Amniotic stem cell (primary cell): ENCODE measurements around the gene HGFAC.

Source experiments
- DNase-seq: peaks from one replicate; lab custom pipeline; 2025; lab: John Stamatoyannopoulos, UW

HGFAC gene

DNA sequence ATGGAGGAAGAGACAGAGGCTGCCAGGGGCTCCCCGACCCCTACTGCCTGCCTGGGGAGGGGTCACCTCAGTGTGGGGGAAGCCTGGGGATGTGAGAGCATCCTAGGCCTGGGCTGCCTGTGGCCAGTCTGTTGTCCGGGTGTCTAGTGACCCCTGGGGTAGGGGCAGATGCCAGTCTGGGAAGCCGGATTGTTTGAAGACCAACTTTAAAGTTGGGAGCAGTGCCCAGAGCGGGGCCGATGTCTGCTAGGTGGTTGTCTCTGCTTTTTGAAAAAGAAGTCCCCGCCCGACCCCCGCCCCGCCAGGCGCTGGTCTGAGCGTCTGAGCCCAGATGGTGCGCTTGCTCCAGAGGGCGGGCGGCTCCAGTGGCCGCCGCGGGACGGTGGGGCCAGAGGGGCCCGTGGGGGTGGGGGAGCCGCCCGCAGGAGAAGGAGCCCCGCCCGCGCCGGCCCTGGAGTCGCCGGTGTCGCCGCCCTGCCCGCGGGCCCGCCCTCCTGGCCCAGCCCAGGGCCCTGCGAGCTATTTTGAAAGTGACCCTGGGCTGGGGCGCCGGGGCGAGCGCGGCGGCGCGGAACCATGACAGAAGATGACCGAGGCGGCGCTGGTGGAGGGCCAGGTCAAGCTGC lies 21.1 kb downstream of the HGFAC start, which contains the start of gene DOK7:
TSS of gene DOK7 (plus strand) at position 517 of the 626 bp plus-strand sequence. CDS start at position 587, 70 bp downstream.
- no peak for DNase-seq

GRCh38 chr4:3463556-3464348 lies 22.0 kb downstream of the HGFAC start:
- DNase-seq = no peak

DNA sequence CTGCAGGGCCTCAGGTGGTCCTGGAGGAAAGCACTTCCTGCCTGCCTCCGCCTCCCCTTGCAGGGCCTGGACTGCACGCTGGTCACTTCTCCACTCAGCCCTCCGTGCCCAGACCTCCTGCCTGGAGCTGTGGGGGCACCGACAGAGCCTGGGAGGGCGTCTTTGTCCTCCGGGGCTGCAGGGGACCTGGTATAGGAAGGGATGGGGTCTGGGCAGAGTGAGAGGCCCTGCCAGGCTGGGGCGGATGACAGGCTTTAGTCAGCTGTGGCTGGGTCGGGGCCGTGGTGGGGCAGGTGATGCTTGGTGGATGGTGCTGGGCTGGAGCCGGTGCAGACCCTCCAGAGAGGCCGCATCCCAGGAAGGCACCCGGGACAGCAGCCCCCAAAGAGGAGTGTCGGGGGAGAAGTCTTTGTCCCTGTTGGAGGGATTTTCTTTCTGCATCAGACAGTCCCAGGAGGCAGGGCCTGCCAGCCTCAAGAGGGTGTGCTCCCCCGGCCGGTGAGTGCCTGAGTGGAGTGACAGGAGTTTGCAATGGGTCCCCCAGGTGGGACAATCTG lies 22.7 kb downstream of the HGFAC start:
- DNase-seq = no peak

GRCh38 chr4:3464911-3465697 lies 23.3 kb downstream of the HGFAC start:
- no peak for DNase-seq

DNA sequence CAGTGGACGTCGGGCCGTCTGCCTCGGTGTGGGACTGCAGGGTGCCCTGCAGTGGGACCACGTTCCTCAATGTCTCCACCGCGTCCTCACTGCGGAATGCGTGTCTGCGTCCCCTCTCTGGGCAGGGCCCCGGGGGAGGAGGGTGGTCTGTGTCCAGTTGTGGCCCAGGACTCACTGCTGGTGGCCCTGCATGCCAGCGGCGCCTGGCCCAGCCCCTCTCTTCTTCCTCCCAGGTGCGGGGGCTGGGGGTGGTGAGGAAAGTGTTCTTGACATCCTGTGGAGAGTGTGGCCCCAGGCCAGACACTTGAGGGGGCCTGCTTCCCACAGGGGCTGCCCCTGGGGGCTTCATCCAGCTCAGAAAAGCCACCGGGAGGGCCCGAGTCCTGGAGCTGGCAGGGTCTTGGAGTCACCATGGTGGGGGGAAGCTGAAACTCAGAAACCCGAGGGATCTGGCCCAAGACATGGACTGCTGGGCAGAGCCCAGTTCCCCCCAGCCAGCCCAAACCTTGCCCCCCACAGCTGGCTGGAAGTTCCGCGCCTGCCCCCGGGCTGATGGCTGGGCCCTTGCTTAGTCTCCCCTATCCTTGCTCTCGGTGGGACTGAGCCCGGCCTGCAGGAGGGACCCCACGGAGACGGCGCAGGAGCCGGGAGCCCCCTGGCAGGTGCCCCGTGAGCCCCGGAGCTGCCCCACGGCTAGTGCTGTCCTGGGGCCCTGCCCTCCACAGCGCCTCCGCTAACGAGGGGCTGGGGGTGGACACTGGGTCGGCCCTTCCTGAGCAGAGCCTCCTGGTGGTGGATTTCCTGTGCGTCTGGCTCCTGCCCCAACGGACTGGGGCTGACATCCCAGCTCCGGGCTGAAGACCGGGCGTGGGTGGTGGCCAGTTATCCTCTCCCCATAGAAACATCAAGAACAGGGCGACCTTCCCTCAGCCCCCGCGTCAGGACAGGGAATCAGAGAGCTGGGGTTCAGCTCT lies 24.2 kb downstream of the HGFAC start:
- no peak for DNase-seq

DNA sequence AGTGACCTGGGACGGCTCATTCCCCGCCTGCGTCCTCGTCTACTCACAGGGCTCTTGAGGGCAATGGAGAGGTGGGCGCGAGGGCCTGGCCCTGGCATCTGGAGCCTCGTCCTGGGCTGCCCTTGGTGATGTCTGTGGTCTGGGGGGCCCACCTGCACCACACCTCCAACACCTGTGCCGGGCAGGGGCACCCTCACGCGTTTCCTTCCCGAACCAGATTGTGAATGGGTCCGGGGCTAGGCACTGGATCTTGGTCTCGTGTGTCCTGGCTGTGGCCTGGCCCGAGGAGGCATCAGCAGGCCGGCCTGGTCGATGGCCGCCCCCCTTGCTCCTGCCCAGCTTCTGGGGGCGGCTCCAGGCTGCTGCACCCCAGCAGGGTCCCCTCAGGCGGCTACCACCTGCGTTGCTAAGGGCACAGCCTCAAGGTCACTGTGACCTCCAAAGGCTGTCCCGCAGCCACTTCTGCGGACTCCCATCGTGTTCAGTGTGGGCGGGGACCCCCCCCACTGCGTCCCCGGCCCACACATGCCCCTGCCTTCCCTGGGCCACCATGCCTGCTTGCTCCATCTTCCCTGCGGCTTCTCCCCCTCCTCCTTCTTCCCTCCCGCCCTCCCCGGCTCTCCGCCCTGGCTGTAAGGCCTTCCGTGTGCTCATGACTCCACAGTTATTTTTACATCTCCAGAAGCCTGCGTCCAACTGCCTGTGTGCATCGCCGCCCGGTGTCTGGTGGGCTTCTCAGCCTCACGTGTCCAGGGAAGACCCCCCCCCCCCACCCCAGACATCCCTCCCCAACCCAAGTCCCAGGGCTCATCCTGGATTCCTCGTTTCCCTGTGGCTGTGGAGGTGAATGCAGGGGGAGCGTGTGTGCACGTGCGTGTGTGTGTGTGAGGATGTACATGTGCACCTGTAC lies 25.2 kb downstream of the HGFAC start:
- no peak for DNase-seq

DNA sequence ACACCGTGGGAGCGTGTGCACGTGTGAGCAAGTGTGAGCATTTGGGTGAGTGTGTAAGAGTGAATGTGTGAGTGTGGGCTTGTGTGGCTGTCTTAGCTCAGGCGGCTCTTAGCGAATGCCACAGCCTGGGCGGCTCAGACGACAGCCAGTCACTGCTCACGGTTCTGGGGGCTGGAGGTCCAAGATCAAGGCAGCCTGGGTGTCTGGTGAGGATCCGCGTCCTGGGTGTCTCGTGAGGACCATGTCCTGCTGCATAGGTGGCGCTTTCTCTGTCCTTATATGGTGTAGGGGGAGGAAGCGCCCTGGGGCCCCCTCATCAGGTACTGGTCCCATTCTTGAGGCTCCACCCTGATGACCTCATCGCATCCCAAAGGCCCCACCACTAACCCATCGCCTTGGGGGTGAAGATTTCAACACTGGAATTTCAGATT lies 25.8 kb downstream of the HGFAC start:
- DNase-seq = no peak

- no peak for DNase-seq
Observed at GRCh38 chr4:3468154-3468553, 26.4 kb downstream of the HGFAC start.

DNA sequence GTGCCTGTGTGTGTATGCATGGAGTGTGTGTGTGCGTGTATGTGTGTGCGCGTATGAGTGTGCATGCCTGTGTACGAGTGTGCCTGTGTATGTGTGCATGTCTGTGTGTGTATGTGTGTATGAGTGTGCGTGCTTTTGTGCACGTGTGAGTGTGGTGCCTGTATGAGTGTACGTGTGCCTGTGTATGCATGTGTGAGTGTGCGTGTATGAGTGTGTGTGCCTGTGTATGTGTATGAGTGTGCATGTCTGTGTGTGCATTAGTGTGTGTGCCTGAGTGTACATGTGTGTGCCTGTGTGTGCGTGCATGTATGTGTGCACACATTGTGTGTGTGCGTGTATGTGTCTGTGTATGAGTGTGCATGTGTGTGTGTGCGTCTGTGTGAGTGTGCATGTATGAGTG lies 27.0 kb downstream of the HGFAC start:
- DNase-seq = no peak

- no peak for DNase-seq
Observed at GRCh38 chr4:3469386-3470243, 27.8 kb downstream of the HGFAC start.

DNA sequence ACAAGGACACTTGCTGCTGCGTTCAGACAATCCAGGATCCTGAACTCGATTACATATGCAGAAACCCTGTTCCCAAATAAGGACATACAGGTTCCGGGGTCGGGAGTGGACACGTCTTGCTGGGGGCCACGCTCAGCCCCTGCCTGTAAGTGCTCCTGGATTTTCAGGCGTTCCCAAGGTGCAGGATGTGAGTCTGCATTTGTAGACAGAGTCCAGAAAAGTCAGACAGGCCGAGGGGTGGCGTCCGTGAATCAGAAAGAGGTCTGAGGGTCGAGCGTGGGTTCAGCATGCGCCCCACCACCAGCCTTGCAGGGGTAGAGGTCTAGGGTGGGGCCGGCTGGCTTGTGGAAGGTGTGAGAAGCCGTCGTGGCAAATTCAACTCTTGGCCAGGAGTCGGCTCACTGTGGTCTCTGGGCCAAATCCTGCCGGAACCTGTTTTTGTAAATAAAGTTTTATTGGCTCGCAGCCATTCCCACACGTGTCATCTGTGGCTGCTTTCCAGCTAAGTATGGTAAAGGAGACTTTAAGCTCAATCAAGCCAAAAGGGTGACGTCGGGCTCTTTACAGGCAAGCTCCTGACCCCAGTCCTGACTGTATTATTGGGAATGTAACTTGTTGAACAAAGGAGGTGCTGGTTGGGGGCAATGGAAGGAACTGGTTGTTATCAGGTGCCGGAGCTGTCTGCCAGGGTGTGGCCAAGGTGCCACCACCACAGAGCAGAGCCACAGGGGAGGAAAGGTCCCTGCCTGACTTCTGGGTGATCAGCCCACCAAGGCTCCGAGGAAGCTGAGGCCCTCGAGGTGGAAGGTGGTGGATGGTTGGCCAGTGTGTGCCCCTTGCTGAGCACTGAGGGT lies 28.7 kb downstream of the HGFAC start:
- no peak for DNase-seq

DNA sequence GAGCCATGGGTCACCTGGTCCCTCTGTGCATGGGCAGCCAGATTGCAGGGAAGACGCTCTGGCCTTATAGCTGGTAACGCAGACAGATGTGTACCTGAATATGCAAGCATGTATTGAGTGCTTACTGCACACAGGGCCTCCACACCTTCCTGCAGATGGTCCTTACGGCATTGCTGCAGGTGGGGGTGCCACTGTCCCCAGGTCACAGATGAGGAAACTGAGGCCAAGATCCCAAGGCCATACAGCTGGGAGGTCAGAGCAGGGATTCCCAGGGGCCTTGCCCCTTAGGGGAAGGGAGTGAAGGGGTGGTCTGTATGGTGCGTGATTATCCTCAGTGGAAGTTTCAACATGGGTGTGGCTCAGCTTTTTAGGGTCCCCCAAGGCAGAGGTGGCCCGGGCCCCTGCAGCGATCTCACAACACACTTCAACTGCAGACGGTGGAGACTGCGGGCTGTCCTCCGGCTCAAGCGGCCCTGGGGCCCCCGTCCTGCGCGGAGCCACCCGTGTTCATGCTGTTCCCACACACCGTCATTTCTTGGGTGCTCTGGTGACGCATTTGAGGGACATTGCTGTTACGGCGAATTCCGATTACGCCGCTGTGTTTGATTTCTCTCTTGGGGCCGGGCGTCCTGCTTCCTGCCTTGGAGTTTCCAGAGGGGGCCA lies 29.5 kb downstream of the HGFAC start:
- no peak for DNase-seq

DNA sequence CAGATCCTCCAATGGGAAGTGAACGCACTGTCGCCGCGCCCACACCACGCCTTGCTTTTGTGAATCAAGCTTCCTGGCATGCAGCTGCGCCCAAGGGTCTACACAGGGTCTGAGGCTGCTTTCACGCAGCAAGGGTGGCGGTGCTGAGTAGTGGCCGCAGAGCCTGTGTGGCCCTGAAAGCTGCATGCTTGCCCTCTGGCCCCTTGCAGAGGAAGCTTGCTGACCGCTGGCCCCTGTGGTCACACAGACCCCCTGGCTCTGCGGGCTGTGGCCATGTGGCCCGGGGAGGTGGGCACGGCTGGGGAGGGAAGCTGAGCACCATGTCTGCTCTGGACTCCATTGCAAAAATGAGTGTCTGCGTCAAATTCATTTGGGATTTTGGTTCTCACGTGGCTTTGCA lies 30.1 kb downstream of the HGFAC start:
- DNase-seq = no peak

GRCh38 chr4:3472411-3473141 lies 30.8 kb downstream of the HGFAC start:
- DNase-seq = no peak

DNA sequence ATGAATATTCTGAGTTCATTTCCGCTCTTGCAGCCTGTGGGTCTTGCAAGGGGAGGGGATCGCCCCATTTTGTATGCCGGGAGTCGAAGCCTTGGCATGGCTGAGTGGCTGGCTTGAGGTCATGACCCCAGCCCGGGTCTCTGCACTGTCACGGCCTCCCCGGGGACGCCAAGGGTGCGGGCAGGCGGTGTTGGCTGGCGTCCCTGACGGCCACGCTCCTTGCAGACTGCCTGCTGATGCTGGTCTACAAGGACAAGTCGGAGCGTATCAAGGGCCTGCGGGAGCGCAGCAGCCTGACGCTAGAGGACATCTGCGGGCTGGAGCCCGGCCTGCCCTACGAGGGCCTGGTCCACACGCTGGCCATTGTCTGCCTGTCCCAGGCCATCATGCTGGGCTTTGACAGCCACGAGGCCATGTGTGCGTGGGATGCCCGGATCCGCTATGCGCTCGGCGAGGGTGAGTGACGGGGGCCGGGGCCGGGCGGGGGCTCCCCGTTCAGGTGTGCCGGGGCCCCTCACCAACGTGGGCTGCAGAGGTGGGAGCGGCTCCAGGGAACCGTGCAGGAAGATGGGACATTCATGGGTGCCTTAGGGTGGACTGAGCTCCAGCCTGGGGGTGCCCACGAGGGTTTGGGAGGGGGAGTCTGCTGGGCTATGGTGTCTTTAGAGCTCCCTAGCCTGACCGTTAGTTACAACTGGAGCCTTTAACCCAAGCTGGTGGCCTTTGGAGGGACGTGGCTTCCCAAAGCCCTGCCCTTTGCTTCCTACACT lies 31.6 kb downstream of the HGFAC start:
- DNase-seq = no peak
